Smooth muscle cell (in vitro differentiated cells): ENCODE data around the gene INTS4. TPM values are rescaled to one million over a fixed set of nuclear protein-coding genes. Genes with fewer than 3 reads are reported as not detected.
"Not testable (repeated sequence)": the region's sequence is repeated elsewhere in the genome, so short reads cannot be mapped to it uniquely, and the experiment has no call there.

Experiments used
- DNase-seq: peaks from one replicate; lab custom pipeline; 2025; ENCODE audit not compliant: unreplicated experiment; lab: John Stamatoyannopoulos, UW
- H2AFZ ChIP-seq: fragments of 200-600 bp; sonication (generic); 2 replicates; pipeline ENCODE4 v1.6.0; 2016; ENCODE audit warnings: antibody characterized with exemption, low read depth, mild to moderate bottlenecking
- H3F3A ChIP-seq: fragments of 200-600 bp; sonication (generic); 2 replicates; pipeline ENCODE4 v1.6.0; 2017; ENCODE audit warnings: antibody characterized with exemption, low read depth
- H3K27ac ChIP-seq: fragments of 200-600 bp; sonication (generic); 2 replicates; pipeline ENCODE4 v1.5.1; 2016; ENCODE audit warnings: low read depth, mild to moderate bottlenecking
- H3K27me3 ChIP-seq: fragments of 200-600 bp; sonication (generic); 2 replicates; pipeline ENCODE4 v1.6.1; 2016; ENCODE audit warnings: low read depth, mild to moderate bottlenecking
- H3K36me3 ChIP-seq: fragments of 200-600 bp; sonication (generic); 2 replicates; pipeline ENCODE4 v1.5.1; 2016; ENCODE audit warnings: low read depth
- H3K4me1 ChIP-seq: fragments of 200-600 bp; sonication (generic); 2 replicates; pipeline ENCODE4 v1.5.1; 2016; ENCODE audit warnings: low read depth
- H3K4me2 ChIP-seq: fragments of 200-600 bp; sonication (generic); 2 replicates; pipeline ENCODE4 v1.6.0; 2016; ENCODE audit warnings: mild to moderate bottlenecking
- H3K4me3 ChIP-seq: fragments of 200-600 bp; sonication (generic); 2 replicates; pipeline ENCODE4 v1.5.1; 2016; ENCODE audit warnings: mild to moderate bottlenecking
- H3K79me2 ChIP-seq: fragments of 200-600 bp; sonication (generic); 2 replicates; pipeline ENCODE4 v1.6.0; 2016; ENCODE audit warnings: low read depth, mild to moderate bottlenecking
- H3K9ac ChIP-seq: fragments of 200-600 bp; sonication (generic); 2 replicates; pipeline ENCODE4 v1.6.0; 2016; ENCODE audit warnings: low read depth
- H3K9me3 ChIP-seq: fragments of 200-600 bp; sonication (generic); replicated peaks from 2 replicates; pipeline ENCODE4 v1.5.1; 2016; ENCODE audit warnings: low read depth
- H4K20me1 ChIP-seq: fragments of 200-600 bp; sonication (generic); 2 replicates; pipeline ENCODE4 v1.6.0; 2016; ENCODE audit warnings: low read depth
- CTCF ChIP-seq: fragments of 200-600 bp; sonication (generic); IDR thresholded peaks from 2 replicates; pipeline ENCODE4 v1.5.1; 2017; ENCODE audit warnings: borderline replicate concordance, mild to moderate bottlenecking, antibody characterized with exemption; ENCODE audit not compliant: insufficient read depth, poor library complexity, severe bottlenecking
- WGBS: methylation state at CpG from one replicate; pipeline ENCODE4 v1.1.7; 2016; ENCODE audit warnings: low lambda C conversion rate; 5-methylcytosine and 5-hydroxymethylcytosine counted together
- polyA plus RNA-seq: library from polyadenylated mRNA; unstranded; fragments of >200 nt; fragmentation: Nextera tagmentation; extraction: Ambion mirVana; gene quantifications from 2 replicates; pipeline ENCODE4 v1.2.1, GENCODE V29; 2016
- total RNA-seq: library from RNA; depleted of rRNA; stranded (reverse); fragments of >200 nt; gene quantifications from 2 replicates; pipeline ENCODE4 v1.2.3, GENCODE V29; 2014

INTS4 gene
- total and polyA plus RNA-seq, 2 experiments from 2014 or later: 22.4 to 28.9 TPM

- Histone ChIP-seq H3K9me3 (no peaks in the 10 kb centered on the region), H3F3A (no peaks in the 10 kb centered on the region), H3K27me3 (no peaks in the 10 kb centered on the region), H3K9ac (no peak overlapping the region), H4K20me1 (peaks cover 7% of the 10 kb centered on the region), H3K4me2 (no peak overlapping the region), H3K4me3 (no peak overlapping the region), H3K79me2 (no peaks in the 10 kb centered on the region), H3K4me1 (no peaks in the 10 kb centered on the region), H2AFZ (no peak overlapping the region), H3K27ac (no peak overlapping the region), H3K36me3 (no peaks in the 10 kb centered on the region)
- no peak for TF ChIP-seq CTCF
- WGBS: 97% methylated on average over 2 of the region's 2 CpGs
- DNase-seq: no peak
Measured at GRCh38 chr11:77966338-77966737, 28.1 kb downstream of the INTS4 start.

GRCh38 chr11:77959434-77959833 lies 35.0 kb downstream of the INTS4 start:
- 21% methylated on average over 4 of the region's 4 CpGs for WGBS
- DNase-seq: no peak

GRCh38 chr11:77958583-77959177 lies 35.8 kb downstream of the INTS4 start:
- not testable (repeated sequence) for H3K79me2 ChIP-seq, H3K9ac ChIP-seq, DNase-seq, H3K27me3 ChIP-seq, H3K9me3 ChIP-seq, H3K4me3 ChIP-seq, H3K4me1 ChIP-seq, H2AFZ ChIP-seq, H3K36me3 ChIP-seq
- Histone ChIP-seq H4K20me1 (peaks cover 13% of the 10 kb centered on the region), H3F3A (peaks cover 12% of the 10 kb centered on the region), H3K27ac (peak overlapping the region; percentile 62), H3K4me2 (peak overlapping the region; percentile 49)
- 15% methylated on average over 3 of the region's 3 CpGs for WGBS

More at GRCh38 chr11:77959434-77959833, 35.0 kb downstream of the INTS4 start:
- Histone ChIP-seq H3F3A (peaks cover 12% of the 10 kb centered on the region), H3K9ac (no peak overlapping the region), H3K4me2 (peak overlapping the region; percentile 49), H3K79me2 (no peaks in the 10 kb centered on the region), H3K4me3 (no peak overlapping the region), H4K20me1 (peaks cover 13% of the 10 kb centered on the region), H2AFZ (no peak overlapping the region), H3K4me1 (peaks cover 3% of the 10 kb centered on the region), H3K9me3 (no peaks in the 10 kb centered on the region), H3K27me3 (no peaks in the 10 kb centered on the region), H3K27ac (peak overlapping the region; percentile 62), H3K36me3 (no peaks in the 10 kb centered on the region)
- no peak for TF ChIP-seq CTCF

- not testable (repeated sequence) for H3K9me3 ChIP-seq, H3F3A ChIP-seq, H3K27ac ChIP-seq, H3K36me3 ChIP-seq, H3K4me1 ChIP-seq, H3K4me3 ChIP-seq, H3K4me2 ChIP-seq, H3K9ac ChIP-seq, DNase-seq, H3K27me3 ChIP-seq, H4K20me1 ChIP-seq, H2AFZ ChIP-seq, H3K79me2 ChIP-seq
- 58% methylated on average over 1 of the region's 1 CpG for WGBS
Measured at GRCh38 chr11:77943296-77943695, 51.2 kb downstream of the INTS4 start.

- H3K79me2 ChIP-seq, H4K20me1 ChIP-seq, H3F3A ChIP-seq, H3K4me1 ChIP-seq, H3K36me3 ChIP-seq, H3K9me3 ChIP-seq, H3K27me3 ChIP-seq, H2AFZ ChIP-seq, H3K4me3 ChIP-seq, DNase-seq, H3K4me2 ChIP-seq, H3K9ac ChIP-seq, H3K27ac ChIP-seq: not testable (repeated sequence)
Measured at GRCh38 chr11:77942465-77942864, 52.0 kb downstream of the INTS4 start.

GRCh38 chr11:77933596-77933995 lies 60.9 kb downstream of the INTS4 start:
- not testable (repeated sequence) for H4K20me1 ChIP-seq, H2AFZ ChIP-seq, H3K36me3 ChIP-seq, DNase-seq, H3K4me1 ChIP-seq, H3K4me2 ChIP-seq, H3K9me3 ChIP-seq, H3K27me3 ChIP-seq, H3F3A ChIP-seq, H3K79me2 ChIP-seq, H3K27ac ChIP-seq, H3K4me3 ChIP-seq, H3K9ac ChIP-seq
- 98% methylated on average over 24 of the region's 24 CpGs for WGBS

GRCh38 chr11:77930334-77931208 lies 63.9 kb downstream of the INTS4 start:
- not testable (repeated sequence) for H2AFZ ChIP-seq, H3F3A ChIP-seq, H3K27me3 ChIP-seq, DNase-seq, H3K79me2 ChIP-seq, H3K36me3 ChIP-seq, H4K20me1 ChIP-seq, H3K9ac ChIP-seq, H3K9me3 ChIP-seq, H3K4me3 ChIP-seq, H3K4me1 ChIP-seq, H3K27ac ChIP-seq, H3K4me2 ChIP-seq
- 94% methylated on average over 3 of the region's 3 CpGs for WGBS
